Loucy (cell line): ENCODE data around the gene SCAMP1.
A peak's percentile ranks its signal among the peaks of the same experiment; 100 is the strongest.

ENCODE experiments used
- H2AFZ ChIP-seq: fragments of 200-600 bp; sonication (generic); 2 replicates; pipeline ENCODE4 v1.6.0; 2016; ENCODE audit warnings: antibody characterized with exemption, mild to moderate bottlenecking, low read length, moderate library complexity
- H3F3A ChIP-seq: fragments of 200-600 bp; 2 replicates; pipeline ENCODE4 v1.6.0; 2016; ENCODE audit warnings: antibody characterized with exemption, low read depth, mild to moderate bottlenecking
- H3K27me3 ChIP-seq: fragments of 200-600 bp; sonication (generic); 2 replicates; pipeline ENCODE4 v1.6.1; 2014; ENCODE audit warnings: low read length, mild to moderate bottlenecking; ENCODE audit not compliant: insufficient read depth, poor library complexity, severe bottlenecking
- H3K36me3 ChIP-seq: fragments of 200-600 bp; sonication (generic); 2 replicates; pipeline ENCODE4 v1.6.1; 2016; ENCODE audit warnings: low read length; ENCODE audit not compliant: insufficient read depth
- H3K4me1 ChIP-seq: fragments of 200-600 bp; sonication (generic); 2 replicates; pipeline ENCODE4 v1.5.1; 2014; ENCODE audit warnings: low read length, mild to moderate bottlenecking; ENCODE audit not compliant: insufficient read depth, poor library complexity, severe bottlenecking
- H3K4me2 ChIP-seq: fragments of 200-600 bp; sonication (generic); 2 replicates; pipeline ENCODE4 v1.6.0; 2014; ENCODE audit warnings: antibody characterized with exemption, low read length, low read depth, mild to moderate bottlenecking; ENCODE audit not compliant: poor library complexity, severe bottlenecking
- H3K4me3 ChIP-seq: fragments of 200-600 bp; sonication (generic); 2 replicates; pipeline ENCODE4 v1.5.1; 2014; ENCODE audit warnings: low read length, mild to moderate bottlenecking, mixed read lengths; ENCODE audit not compliant: poor library complexity, severe bottlenecking
- H3K79me2 ChIP-seq: fragments of 200-600 bp; sonication (generic); 2 replicates; pipeline ENCODE4 v1.6.1; 2014; ENCODE audit warnings: low read length; ENCODE audit not compliant: insufficient read depth
- H3K9ac ChIP-seq: fragments of 200-600 bp; sonication (generic); 2 replicates; pipeline ENCODE4 v1.6.0; 2014; ENCODE audit warnings: mild to moderate bottlenecking, low read depth, low read length, moderate library complexity; ENCODE audit not compliant: poor library complexity, severe bottlenecking
- H3K9me2 ChIP-seq: fragments of 200-600 bp; sonication (generic); replicated peaks from 2 replicates; pipeline ENCODE4 v1.6.1; 2016; ENCODE audit warnings: low read depth, low read length, mixed read lengths
- H3K9me3 ChIP-seq: fragments of 200-600 bp; sonication (generic); 2 replicates; pipeline ENCODE4 v1.6.1; 2014; ENCODE audit warnings: mild to moderate bottlenecking, antibody characterized with exemption, low read length, low read depth; ENCODE audit not compliant: insufficient read depth
- H4K20me1 ChIP-seq: fragments of 200-600 bp; sonication (generic); 2 replicates; pipeline ENCODE4 v1.6.0; 2014; ENCODE audit warnings: antibody characterized with exemption, low read length, mild to moderate bottlenecking; ENCODE audit not compliant: insufficient read depth, poor library complexity, severe bottlenecking
- EZH2phosphoT487 ChIP-seq: fragments of 200-600 bp; IDR thresholded peaks from 2 replicates; pipeline ENCODE4 v1.6.1; 2018; ENCODE audit warnings: antibody characterized with exemption, mild to moderate bottlenecking, moderate library complexity, borderline replicate concordance
- TF ChIP-seq, protein P1 (sequence below): fragments of 200-600 bp; sonication (generic); conservative IDR thresholded peaks from 2 replicates; pipeline ENCODE4 v1.5.1; 2014; ENCODE audit warnings: mild to moderate bottlenecking, antibody characterized with exemption, low read length

SCAMP1 gene

GRCh38 chr5:78504704-78505677, 144.6 kb downstream of the SCAMP1 start:
- Histone ChIP-seq H3K36me3 (no peaks in the 10 kb centered on the region), H3K4me1 (peaks cover 82% of the 10 kb centered on the region), H3K79me2 (peaks cover 70% of the 10 kb centered on the region), H3K9me3 (no peaks in the 10 kb centered on the region), H3K9ac (peak overlapping the region; percentile 24), H3K4me3 (peak overlapping the region; percentile 92), H2AFZ (no peak overlapping the region), H3K9me2 (no peaks in the 10 kb centered on the region), H4K20me1 (no peaks in the 10 kb centered on the region), H3K27me3 (no peaks in the 10 kb centered on the region), H3F3A (no peaks in the 10 kb centered on the region), H3K4me2 (peak overlapping the region; percentile 87)
- TF ChIP-seq EZH2phosphoT487: no peak
- TF ChIP-seq, protein P1, sequence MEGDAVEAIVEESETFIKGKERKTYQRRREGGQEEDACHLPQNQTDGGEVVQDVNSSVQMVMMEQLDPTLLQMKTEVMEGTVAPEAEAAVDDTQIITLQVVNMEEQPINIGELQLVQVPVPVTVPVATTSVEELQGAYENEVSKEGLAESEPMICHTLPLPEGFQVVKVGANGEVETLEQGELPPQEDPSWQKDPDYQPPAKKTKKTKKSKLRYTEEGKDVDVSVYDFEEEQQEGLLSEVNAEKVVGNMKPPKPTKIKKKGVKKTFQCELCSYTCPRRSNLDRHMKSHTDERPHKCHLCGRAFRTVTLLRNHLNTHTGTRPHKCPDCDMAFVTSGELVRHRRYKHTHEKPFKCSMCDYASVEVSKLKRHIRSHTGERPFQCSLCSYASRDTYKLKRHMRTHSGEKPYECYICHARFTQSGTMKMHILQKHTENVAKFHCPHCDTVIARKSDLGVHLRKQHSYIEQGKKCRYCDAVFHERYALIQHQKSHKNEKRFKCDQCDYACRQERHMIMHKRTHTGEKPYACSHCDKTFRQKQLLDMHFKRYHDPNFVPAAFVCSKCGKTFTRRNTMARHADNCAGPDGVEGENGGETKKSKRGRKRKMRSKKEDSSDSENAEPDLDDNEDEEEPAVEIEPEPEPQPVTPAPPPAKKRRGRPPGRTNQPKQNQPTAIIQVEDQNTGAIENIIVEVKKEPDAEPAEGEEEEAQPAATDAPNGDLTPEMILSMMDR: no peak

GRCh38 chr5:78505860-78506259, 145.4 kb downstream of the SCAMP1 start:
- no peaks in the 10 kb centered on the region for H3K36me3 ChIP-seq
- peak overlapping the region; percentile 92 for H3K4me3 ChIP-seq
- peaks cover 62% of the 10 kb centered on the region for H3K79me2 ChIP-seq
- H2AFZ ChIP-seq: no peak overlapping the region
- H3K4me2 ChIP-seq: peak overlapping the region; percentile 87
- no peaks in the 10 kb centered on the region for H3K9me3 ChIP-seq
- H3K27me3 ChIP-seq: no peaks in the 10 kb centered on the region
- TF ChIP-seq, protein P1: no peak
- TF ChIP-seq EZH2phosphoT487: no peak
- peaks cover 84% of the 10 kb centered on the region for H3K4me1 ChIP-seq
- no peaks in the 10 kb centered on the region for H4K20me1 ChIP-seq
- peak overlapping the region; percentile 24 for H3K9ac ChIP-seq
- no peaks in the 10 kb centered on the region for H3F3A ChIP-seq
- H3K9me2 ChIP-seq: no peaks in the 10 kb centered on the region

DNA sequence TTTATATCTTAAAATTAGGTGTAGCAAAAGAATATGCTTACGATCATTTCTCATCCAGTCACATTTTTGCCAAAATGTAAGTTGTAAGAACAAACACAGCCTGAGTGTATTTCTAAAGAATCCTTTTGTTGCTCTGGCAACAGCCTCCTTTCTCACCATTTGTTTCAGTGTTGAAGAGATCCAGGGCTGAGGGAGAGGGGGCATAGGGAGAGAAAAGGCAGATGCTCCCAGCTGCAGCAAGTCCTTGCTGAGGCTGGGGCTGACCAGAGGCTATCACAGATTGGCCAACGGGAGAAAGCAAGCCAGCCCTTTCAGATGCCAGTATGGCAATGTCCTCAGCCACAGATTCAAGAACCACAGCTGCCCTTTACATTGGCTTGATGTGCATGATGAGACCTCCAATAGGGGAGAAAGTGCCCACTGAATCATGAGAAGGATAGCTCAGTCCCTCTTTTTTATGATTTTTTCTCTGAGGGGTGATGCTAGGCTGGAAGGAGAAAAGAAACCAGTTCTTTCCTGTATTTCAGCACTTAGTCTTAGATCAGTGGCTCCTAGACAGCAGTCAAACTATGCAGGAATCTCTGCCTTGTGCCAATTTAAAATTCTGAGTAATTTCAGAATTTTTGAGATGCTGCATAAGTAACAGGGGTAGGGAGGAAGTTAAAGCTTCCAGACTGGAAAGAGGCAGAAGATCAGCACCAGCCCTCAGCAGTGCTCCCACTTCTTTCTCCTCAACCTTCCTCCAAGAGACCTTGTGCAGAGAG, 146.0 kb downstream of the SCAMP1 start:
- H3K9ac ChIP-seq: peak overlapping the region; percentile 24
- H3K9me2 ChIP-seq: no peaks in the 10 kb centered on the region
- peak overlapping the region; percentile 87 for H3K4me2 ChIP-seq
- H3K4me3 ChIP-seq: peak overlapping the region; percentile 92
- no peaks in the 10 kb centered on the region for H3K36me3 ChIP-seq
- no peak overlapping the region for H2AFZ ChIP-seq
- H3K79me2 ChIP-seq: peaks cover 58% of the 10 kb centered on the region
- peaks cover 78% of the 10 kb centered on the region for H3K4me1 ChIP-seq
- no peaks in the 10 kb centered on the region for H3K27me3 ChIP-seq
- no peaks in the 10 kb centered on the region for H4K20me1 ChIP-seq
- no peaks in the 10 kb centered on the region for H3F3A ChIP-seq
- no peak for TF ChIP-seq EZH2phosphoT487
- TF ChIP-seq, protein P1: no peak
- H3K9me3 ChIP-seq: no peaks in the 10 kb centered on the region
